Measurements from ENCODE around the gene PSMD13. TPM values are rescaled to one million over a fixed set of nuclear protein-coding genes. Genes with fewer than 3 reads are reported as not detected.

Gene PSMD13
- total and polyA plus RNA-seq, 2 of the 4 experiments (the other 2 are of a cell fraction) = 177 to 217 TPM

DNA sequence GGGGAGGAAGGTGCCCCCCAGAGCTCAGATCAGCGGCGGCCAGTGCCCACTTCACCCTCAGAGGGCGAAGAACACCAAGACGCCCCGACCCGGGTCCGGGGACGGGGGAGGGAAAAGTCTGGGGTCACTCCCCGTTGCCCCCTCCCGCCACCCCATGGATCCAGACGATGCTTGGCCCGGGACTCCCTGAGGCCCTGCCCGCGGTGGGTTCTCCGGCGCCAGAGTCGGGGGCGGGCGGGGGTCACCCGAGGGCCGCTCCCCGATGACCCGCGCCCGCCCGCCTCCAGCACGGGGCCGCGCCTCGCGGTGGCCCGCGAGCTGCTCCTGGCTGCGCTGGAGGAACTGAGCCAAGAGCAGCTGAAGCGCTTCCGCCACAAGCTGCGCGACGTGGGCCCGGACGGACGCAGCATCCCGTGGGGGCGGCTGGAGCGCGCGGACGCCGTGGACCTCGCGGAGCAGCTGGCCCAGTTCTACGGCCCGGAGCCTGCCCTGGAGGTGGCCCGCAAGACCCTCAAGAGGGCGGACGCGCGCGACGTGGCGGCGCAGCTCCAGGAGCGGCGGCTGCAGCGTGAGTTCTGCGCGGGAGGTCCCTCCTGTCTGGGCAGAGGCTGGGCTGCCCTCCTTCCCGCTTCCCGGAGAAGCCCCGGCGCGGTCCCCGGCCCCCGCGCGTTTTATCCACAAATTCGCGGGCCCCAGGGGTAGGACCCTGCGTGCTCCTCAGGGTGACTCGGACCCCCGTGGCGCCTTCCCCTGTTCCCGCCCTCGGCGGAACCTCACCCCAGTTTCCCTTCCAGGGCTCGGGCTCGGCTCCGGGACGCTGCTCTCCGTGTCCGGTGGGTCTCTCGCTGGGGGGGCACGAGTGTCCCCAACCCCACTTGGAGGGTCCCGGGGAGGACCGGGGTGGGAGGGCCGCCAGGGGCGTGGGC, 42.5 kb downstream of the PSMD13 start (continued):
- TF ChIP-seq, protein P1, sequence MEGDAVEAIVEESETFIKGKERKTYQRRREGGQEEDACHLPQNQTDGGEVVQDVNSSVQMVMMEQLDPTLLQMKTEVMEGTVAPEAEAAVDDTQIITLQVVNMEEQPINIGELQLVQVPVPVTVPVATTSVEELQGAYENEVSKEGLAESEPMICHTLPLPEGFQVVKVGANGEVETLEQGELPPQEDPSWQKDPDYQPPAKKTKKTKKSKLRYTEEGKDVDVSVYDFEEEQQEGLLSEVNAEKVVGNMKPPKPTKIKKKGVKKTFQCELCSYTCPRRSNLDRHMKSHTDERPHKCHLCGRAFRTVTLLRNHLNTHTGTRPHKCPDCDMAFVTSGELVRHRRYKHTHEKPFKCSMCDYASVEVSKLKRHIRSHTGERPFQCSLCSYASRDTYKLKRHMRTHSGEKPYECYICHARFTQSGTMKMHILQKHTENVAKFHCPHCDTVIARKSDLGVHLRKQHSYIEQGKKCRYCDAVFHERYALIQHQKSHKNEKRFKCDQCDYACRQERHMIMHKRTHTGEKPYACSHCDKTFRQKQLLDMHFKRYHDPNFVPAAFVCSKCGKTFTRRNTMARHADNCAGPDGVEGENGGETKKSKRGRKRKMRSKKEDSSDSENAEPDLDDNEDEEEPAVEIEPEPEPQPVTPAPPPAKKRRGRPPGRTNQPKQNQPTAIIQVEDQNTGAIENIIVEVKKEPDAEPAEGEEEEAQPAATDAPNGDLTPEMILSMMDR (conservative IDR thresholded peaks at IDR 0.05; ENCODE audit: low read depth, low read length) = no peak
